GM19372 (cell line): ENCODE data around the gene UBXN10.
"Not testable (repeated sequence)": the region's sequence is repeated elsewhere in the genome, so short reads cannot be mapped to it uniquely, and the experiment has no call there.

ENCODE experiments used
- ATAC-seq: cut with Tn5 transposase; IDR thresholded peaks from one replicate; pipeline ENCODE4 v1.9.1; 2021; ENCODE audit warnings: mild to moderate bottlenecking, low read depth, moderate library complexity; ENCODE audit not compliant: unreplicated experiment

Gene UBXN10

GRCh38 chr1:20198918-20199317 is 13.0 kb downstream of the UBXN10 start:
- no peak for ATAC-seq

GRCh38 chr1:20199403-20199802 is 13.5 kb downstream of the UBXN10 start:
- ATAC-seq: no peak

GRCh38 chr1:20199840-20200239 is 13.9 kb downstream of the UBXN10 start:
- no peak for ATAC-seq

- no peak for ATAC-seq
These were observed 15.1 kb downstream of the UBXN10 start for GRCh38 chr1:20200966-20201365.

- no peak for ATAC-seq
These were observed 16.3 kb downstream of the UBXN10 start for GRCh38 chr1:20202166-20202565.

GRCh38 chr1:20207546-20207945 is 21.6 kb downstream of the UBXN10 start:
- ATAC-seq: no peak

GRCh38 chr1:20209471-20209870 is 23.6 kb downstream of the UBXN10 start:
- no peak for ATAC-seq

- no peak for ATAC-seq
These were observed 25.0 kb downstream of the UBXN10 start for GRCh38 chr1:20210736-20211460.

GRCh38 chr1:20211511-20211931 is 25.6 kb downstream of the UBXN10 start:
- no peak for ATAC-seq

- no peak for ATAC-seq
These were observed 26.3 kb downstream of the UBXN10 start for GRCh38 chr1:20212085-20212684.

GRCh38 chr1:20212685-20213331 is 26.9 kb downstream of the UBXN10 start:
- no peak for ATAC-seq

- no peak for ATAC-seq
These were observed 29.8 kb downstream of the UBXN10 start for GRCh38 chr1:20215716-20216115.

- ATAC-seq: no peak
These were observed 30.7 kb downstream of the UBXN10 start for GRCh38 chr1:20216574-20216973.

GRCh38 chr1:20219053-20219452 is 33.2 kb downstream of the UBXN10 start:
- ATAC-seq: not testable (repeated sequence)

- ATAC-seq: no peak
These were observed 34.1 kb downstream of the UBXN10 start for GRCh38 chr1:20220036-20220435.

GRCh38 chr1:20223106-20223505 is 37.2 kb downstream of the UBXN10 start:
- ATAC-seq: no peak

GRCh38 chr1:20223551-20224419 is 37.9 kb downstream of the UBXN10 start:
- no peak for ATAC-seq

GRCh38 chr1:20224546-20224945 is 38.6 kb downstream of the UBXN10 start:
- ATAC-seq: no peak

- ATAC-seq: no peak
These were observed 41.8 kb downstream of the UBXN10 start for GRCh38 chr1:20227704-20228103.

- no peak for ATAC-seq
These were observed 42.5 kb downstream of the UBXN10 start for GRCh38 chr1:20228314-20228825.

- ATAC-seq: no peak
These were observed 43.3 kb downstream of the UBXN10 start for GRCh38 chr1:20229171-20229570.
